PFSK-1 (cell line): ENCODE results near the gene RARS1.

Experiments used
- FOXP2 ChIP-seq: optimal IDR thresholded peaks from 2 replicates; pipeline ENCODE3; 2011; ENCODE audit warnings: borderline replicate concordance, control low read depth, inconsistent platforms; ENCODE audit not compliant: insufficient read depth; ENCODE audit errors: extremely low read length, extremely low read depth
- POLR2AphosphoS5 ChIP-seq: IDR thresholded peaks from 2 replicates; pipeline ENCODE4 v1.6.1; 2012; ENCODE audit warnings: low read depth, mild to moderate bottlenecking, control low read depth, low read length, moderate library complexity
- SIN3A ChIP-seq: IDR thresholded peaks from 2 replicates; pipeline ENCODE4 v1.6.1; 2012; ENCODE audit warnings: mild to moderate bottlenecking, low read length, moderate library complexity, borderline replicate concordance; ENCODE audit not compliant: insufficient read depth
- TAF1 ChIP-seq: IDR thresholded peaks from 2 replicates; pipeline ENCODE4 v1.6.1; 2012; ENCODE audit warnings: low read length, control low read depth, borderline replicate concordance; ENCODE audit not compliant: insufficient read depth
- TF ChIP-seq, protein P1 (sequence below), 2 experiments: IDR thresholded peaks; 2 replicates each; pipeline versions ENCODE4 v1.6.1 to v1.8.0; 2011 to 2012; ENCODE audit warnings: low read depth in 2 of 2, low read length in 2 of 2, control low read depth in 1 of 2, inconsistent platforms in 1 of 2, mild to moderate bottlenecking in 1 of 2, moderate library complexity in 1 of 2; ENCODE audit not compliant: insufficient read depth in 1 of 2

DNA sequence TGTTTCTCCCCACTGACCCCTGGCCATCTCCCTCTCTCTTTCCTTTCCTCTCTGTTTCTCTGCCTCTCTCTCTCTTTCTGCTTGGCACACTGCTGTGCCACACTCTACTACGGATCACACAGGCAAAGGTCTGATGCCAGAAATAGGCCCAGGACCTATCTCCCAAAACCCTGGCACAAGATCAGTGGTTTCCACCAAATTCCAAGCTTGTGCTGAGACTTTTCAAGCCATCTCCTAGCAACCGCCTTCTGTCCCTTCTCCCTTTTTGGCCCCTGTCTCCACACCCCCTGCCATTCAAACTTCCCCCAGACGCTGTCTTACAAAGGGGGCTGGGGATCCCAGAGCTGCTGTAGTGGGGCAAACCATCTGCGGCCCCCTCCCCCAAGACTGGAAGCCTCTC, 38.5 kb upstream of the RARS1 start:
- TF ChIP-seq POLR2AphosphoS5 (no peak), FOXP2 (no peak), SIN3A (no peak), TAF1 (no peak)
- TF ChIP-seq, protein P1, sequence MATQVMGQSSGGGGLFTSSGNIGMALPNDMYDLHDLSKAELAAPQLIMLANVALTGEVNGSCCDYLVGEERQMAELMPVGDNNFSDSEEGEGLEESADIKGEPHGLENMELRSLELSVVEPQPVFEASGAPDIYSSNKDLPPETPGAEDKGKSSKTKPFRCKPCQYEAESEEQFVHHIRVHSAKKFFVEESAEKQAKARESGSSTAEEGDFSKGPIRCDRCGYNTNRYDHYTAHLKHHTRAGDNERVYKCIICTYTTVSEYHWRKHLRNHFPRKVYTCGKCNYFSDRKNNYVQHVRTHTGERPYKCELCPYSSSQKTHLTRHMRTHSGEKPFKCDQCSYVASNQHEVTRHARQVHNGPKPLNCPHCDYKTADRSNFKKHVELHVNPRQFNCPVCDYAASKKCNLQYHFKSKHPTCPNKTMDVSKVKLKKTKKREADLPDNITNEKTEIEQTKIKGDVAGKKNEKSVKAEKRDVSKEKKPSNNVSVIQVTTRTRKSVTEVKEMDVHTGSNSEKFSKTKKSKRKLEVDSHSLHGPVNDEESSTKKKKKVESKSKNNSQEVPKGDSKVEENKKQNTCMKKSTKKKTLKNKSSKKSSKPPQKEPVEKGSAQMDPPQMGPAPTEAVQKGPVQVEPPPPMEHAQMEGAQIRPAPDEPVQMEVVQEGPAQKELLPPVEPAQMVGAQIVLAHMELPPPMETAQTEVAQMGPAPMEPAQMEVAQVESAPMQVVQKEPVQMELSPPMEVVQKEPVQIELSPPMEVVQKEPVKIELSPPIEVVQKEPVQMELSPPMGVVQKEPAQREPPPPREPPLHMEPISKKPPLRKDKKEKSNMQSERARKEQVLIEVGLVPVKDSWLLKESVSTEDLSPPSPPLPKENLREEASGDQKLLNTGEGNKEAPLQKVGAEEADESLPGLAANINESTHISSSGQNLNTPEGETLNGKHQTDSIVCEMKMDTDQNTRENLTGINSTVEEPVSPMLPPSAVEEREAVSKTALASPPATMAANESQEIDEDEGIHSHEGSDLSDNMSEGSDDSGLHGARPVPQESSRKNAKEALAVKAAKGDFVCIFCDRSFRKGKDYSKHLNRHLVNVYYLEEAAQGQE (IDR thresholded peaks at IDR 0.05; ENCODE audit: insufficient read depth in 1 of 2, low read depth in 2 of 2, low read length in 2 of 2): no peak
